ENCODE results near the gene ATP8B4.

- no peak for TF ChIP-seq CTCF (IDR thresholded peaks at IDR 0.05)
- no peak for TF ChIP-seq EZH2 (IDR thresholded peaks at IDR 0.05; ENCODE audit: borderline replicate concordance, insufficient read depth, low read depth, low read length, poor library complexity, severe bottlenecking)
Measured at GRCh38 chr15:50151476-50151875, 32.4 kb upstream of the ATP8B4 start.

Data from B cell (primary cell).